Effector memory CD4-positive, alpha-beta T cell (primary cell): ENCODE results near the gene CACNA1D.

Experiments used
- DNase-seq, 3 donors: peaks; one replicate each; pipeline ENCODE4 v3.0.0-alpha.2; 2020
- H3K27ac ChIP-seq: 2 replicates; pipeline ENCODE4 v1.7.0; 2013; ENCODE audit warnings: mild to moderate bottlenecking, low read length, moderate library complexity; ENCODE audit not compliant: insufficient read depth, poor library complexity, severe bottlenecking
- H3K27me3 ChIP-seq: replicated peaks from 2 replicates; pipeline ENCODE4 v1.7.0; 2013; ENCODE audit warnings: mild to moderate bottlenecking, low read length; ENCODE audit not compliant: insufficient read depth, control insufficient read depth, poor library complexity, severe bottlenecking
- H3K36me3 ChIP-seq: 2 replicates; pipeline ENCODE4 v1.7.0; 2013; ENCODE audit warnings: mild to moderate bottlenecking, low read length, moderate library complexity; ENCODE audit not compliant: control insufficient read depth, insufficient read depth
- H3K4me1 ChIP-seq: 2 replicates; pipeline ENCODE4 v1.7.0; 2013; ENCODE audit warnings: low read length, mild to moderate bottlenecking; ENCODE audit not compliant: control insufficient read depth, insufficient read depth, poor library complexity, severe bottlenecking
- H3K4me3 ChIP-seq: 2 replicates; pipeline ENCODE4 v1.7.0; 2013; ENCODE audit warnings: low read length, low read depth, mild to moderate bottlenecking; ENCODE audit not compliant: insufficient read depth, poor library complexity, severe bottlenecking
- H3K9me3 ChIP-seq: 2 replicates; pipeline ENCODE4 v1.7.0; 2013; ENCODE audit warnings: mild to moderate bottlenecking, low read length, moderate library complexity; ENCODE audit not compliant: control insufficient read depth

The CACNA1D gene

GRCh38 chr3:53709860-53710674, 215.7 kb downstream of the CACNA1D start:
- DNase-seq: peak; percentile 8 to 21 (median 12)
- H3K4me1 ChIP-seq: no peaks in the 10 kb centered on the region
- H3K27ac ChIP-seq: no peak overlapping the region

GRCh38 chr3:53711387-53711786, 217.0 kb downstream of the CACNA1D start:
- no peaks in the 10 kb centered on the region for H3K27me3 ChIP-seq
- no peaks in the 10 kb centered on the region for H3K36me3 ChIP-seq
- H3K27ac ChIP-seq: no peak overlapping the region
- no peaks in the 10 kb centered on the region for H3K9me3 ChIP-seq
- no peak overlapping the region for H3K4me3 ChIP-seq
- no peaks in the 10 kb centered on the region for H3K4me1 ChIP-seq
- no peak for DNase-seq

More at GRCh38 chr3:53709860-53710674, 215.7 kb downstream of the CACNA1D start:
- H3K27me3 ChIP-seq: no peaks in the 10 kb centered on the region
- no peak overlapping the region for H3K4me3 ChIP-seq
- H3K36me3 ChIP-seq: no peaks in the 10 kb centered on the region
- no peaks in the 10 kb centered on the region for H3K9me3 ChIP-seq

GRCh38 chr3:53712817-53713388, 218.5 kb downstream of the CACNA1D start:
- DNase-seq: no peak

DNA sequence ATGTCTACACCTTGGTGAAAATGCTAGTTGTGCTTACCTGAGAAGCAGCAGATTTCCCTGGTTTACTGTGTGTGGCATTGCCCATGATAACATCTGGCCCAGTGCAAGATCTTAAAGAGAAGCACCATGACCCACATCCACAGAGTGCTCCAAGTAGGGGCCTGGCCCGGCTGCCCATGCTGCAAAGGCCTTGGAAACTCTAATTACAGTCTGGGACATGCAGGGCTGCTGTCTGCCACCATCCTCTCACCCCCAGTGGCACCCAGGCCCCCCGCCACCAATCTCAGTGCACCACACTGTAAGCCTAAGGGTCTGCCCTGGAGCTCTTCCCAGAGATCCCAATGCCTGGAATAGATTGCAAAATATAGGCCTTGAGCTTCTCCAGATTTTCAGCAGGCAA, 219.2 kb downstream of the CACNA1D start:
- Histone ChIP-seq H3K36me3 (no peaks in the 10 kb centered on the region), H3K27ac (no peak overlapping the region), H3K27me3 (no peaks in the 10 kb centered on the region), H3K4me1 (no peaks in the 10 kb centered on the region), H3K4me3 (no peak overlapping the region), H3K9me3 (no peaks in the 10 kb centered on the region)
- DNase-seq: no peak

More at GRCh38 chr3:53712817-53713388, 218.5 kb downstream of the CACNA1D start:
- Histone ChIP-seq H3K9me3 (no peaks in the 10 kb centered on the region), H3K27ac (no peak overlapping the region), H3K36me3 (no peaks in the 10 kb centered on the region), H3K4me3 (no peak overlapping the region), H3K4me1 (no peaks in the 10 kb centered on the region), H3K27me3 (no peaks in the 10 kb centered on the region)

DNA sequence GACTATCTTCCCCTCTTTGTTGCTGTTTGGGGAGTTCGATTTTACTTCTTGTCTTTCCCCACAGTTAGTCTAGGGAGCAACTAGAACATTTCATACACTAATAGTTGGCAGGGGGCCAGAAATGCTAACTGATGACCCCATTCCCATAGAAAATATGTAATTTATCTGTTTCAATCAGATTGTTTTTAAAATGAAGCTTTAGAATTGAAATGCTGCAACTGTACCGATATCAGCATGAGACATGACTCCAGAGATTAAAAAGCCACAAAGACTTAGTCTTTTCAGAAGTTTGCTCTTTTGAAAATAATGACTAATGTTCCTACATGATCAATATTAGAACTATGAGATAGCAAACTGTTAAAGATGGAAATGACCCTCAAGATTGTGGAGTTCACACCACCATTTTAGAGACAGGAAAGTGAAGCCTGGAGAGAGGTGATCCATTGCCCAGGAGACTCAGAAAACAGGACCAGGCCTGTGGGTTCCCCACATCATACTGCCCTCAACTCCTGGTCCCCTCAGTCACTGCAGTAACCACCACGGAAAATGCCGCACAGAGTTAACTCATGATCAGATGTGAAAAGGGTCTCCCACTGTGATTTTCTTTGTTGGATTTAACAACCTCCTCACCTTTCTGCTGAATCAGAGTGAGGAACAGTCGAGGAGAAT, 221.5 kb downstream of the CACNA1D start:
- Histone ChIP-seq H3K27ac (no peak overlapping the region), H3K4me1 (no peaks in the 10 kb centered on the region), H3K36me3 (no peaks in the 10 kb centered on the region), H3K9me3 (no peaks in the 10 kb centered on the region), H3K4me3 (no peak overlapping the region), H3K27me3 (no peaks in the 10 kb centered on the region)
- no peak for DNase-seq

- no peak for DNase-seq
- Histone ChIP-seq H3K4me1 (no peaks in the 10 kb centered on the region), H3K4me3 (no peak overlapping the region), H3K27me3 (no peaks in the 10 kb centered on the region), H3K27ac (no peak overlapping the region), H3K9me3 (no peaks in the 10 kb centered on the region), H3K36me3 (no peaks in the 10 kb centered on the region)
Measured at GRCh38 chr3:53716998-53717397, 222.6 kb downstream of the CACNA1D start.

DNA sequence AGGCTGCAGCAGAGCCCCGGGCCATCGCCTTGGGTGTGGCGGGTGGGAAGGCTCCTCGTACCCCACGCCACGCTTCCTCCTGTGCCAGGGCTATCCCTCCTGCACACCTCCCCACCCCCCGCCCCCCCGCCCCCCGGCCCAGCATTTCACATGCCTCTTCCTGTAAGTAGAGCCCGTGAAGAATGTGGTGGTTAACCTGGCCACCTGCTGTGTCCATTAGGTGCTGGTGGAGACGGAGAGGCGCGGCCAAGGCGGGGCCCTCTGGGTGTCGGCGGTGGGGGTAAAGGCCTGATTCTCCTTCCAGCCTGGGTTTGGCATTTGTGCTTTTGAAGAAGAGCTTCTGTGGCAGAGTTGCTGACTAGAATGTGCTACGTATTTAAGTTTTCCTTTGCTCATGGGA, 224.1 kb downstream of the CACNA1D start:
- Histone ChIP-seq H3K27ac (no peak overlapping the region), H3K4me1 (no peaks in the 10 kb centered on the region), H3K9me3 (no peaks in the 10 kb centered on the region), H3K36me3 (no peaks in the 10 kb centered on the region), H3K4me3 (no peak overlapping the region), H3K27me3 (no peaks in the 10 kb centered on the region)
- DNase-seq: no peak

- no peak for DNase-seq
- Histone ChIP-seq H3K4me3 (no peak overlapping the region), H3K27me3 (no peaks in the 10 kb centered on the region), H3K27ac (no peak overlapping the region), H3K36me3 (no peaks in the 10 kb centered on the region), H3K4me1 (no peaks in the 10 kb centered on the region), H3K9me3 (no peaks in the 10 kb centered on the region)
Measured at GRCh38 chr3:53719796-53720195, 225.4 kb downstream of the CACNA1D start.

DNA sequence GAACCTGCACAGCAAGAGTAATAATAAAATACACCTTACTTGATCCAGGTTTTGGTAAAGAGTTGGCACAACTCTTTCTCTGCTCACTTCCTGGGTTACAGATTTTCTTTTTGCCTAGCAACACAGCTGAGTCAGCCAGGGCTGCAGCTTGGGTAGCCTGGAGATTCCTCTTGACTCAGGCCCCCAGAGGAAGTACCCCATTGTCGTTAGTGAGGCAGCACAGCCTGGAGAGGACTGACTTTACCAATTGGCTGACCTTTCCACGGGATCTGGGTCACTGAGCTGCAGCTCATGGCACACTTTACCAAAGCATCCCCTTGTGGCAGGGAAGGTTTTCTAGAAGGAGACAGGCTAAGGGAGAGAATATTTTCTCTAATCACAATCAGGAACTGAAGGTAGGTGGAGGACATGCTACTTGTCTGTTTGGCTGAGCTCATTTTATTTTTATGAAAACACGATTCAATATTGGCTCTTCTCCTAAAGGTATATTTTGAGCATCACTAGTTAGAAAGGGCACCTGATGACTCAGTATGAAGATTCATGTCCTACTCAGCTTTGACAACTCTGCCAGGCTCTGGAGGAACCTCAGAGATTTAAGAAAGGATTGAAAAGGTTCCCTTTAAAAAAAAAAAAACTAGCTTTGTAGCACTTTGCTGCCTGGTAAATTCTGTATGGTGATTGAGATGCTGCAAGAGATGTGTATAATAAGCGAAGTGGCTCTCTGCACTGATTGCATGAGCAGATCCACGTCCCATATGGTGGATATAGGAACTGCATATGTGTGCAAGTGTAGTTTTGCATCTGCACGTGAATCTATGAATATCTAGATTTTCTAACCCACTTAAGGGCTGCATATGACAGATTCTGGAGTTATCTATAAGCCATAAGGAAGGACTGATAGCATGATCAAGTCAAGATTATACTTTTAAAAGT, 227.0 kb downstream of the CACNA1D start:
- Histone ChIP-seq H3K4me3 (no peak overlapping the region), H3K36me3 (no peaks in the 10 kb centered on the region), H3K27me3 (no peaks in the 10 kb centered on the region), H3K9me3 (no peaks in the 10 kb centered on the region), H3K27ac (no peak overlapping the region), H3K4me1 (no peaks in the 10 kb centered on the region)
- no peak for DNase-seq
